ENCODE measurements around the gene PROSER3.

The PROSER3 gene

GRCh38 chr19:35740423-35741202 lies 17.4 kb upstream of the PROSER3 start:
- Histone ChIP-seq H3K27ac (ENCODE audit: low read depth, low read length, severe bottlenecking) (peak overlapping the region; percentile 89), H3K4me3 (ENCODE audit: extremely low read depth, insufficient read depth, low read length, poor library complexity, severe bottlenecking) (peak overlapping the region; percentile 56), H3K4me1 (ENCODE audit: control insufficient read depth, insufficient read depth, low read length, poor library complexity, severe bottlenecking) (peaks cover 12% of the 10 kb centered on the region), H3K36me3 (ENCODE audit: control insufficient read depth, insufficient read depth, low read length) (peaks cover 46% of the 10 kb centered on the region), H3K9me3 (ENCODE audit: control insufficient read depth, low read length) (no peaks in the 10 kb centered on the region)
- WGBS, 2 experiments (ENCODE audit: insufficient coverage in 2 of 2): 0% methylated on average over 54 to 62 of the region's 63 CpGs

GRCh38 chr19:35741203-35741515 lies 16.8 kb upstream of the PROSER3 start:
- H3K36me3 ChIP-seq (ENCODE audit: control insufficient read depth, insufficient read depth, low read length): peaks cover 42% of the 10 kb centered on the region
- peak overlapping the region; percentile 89 for H3K27ac ChIP-seq (ENCODE audit: low read depth, low read length, severe bottlenecking)
- H3K4me1 ChIP-seq (ENCODE audit: control insufficient read depth, insufficient read depth, low read length, poor library complexity, severe bottlenecking): peaks cover 13% of the 10 kb centered on the region
- no peaks in the 10 kb centered on the region for H3K9me3 ChIP-seq (ENCODE audit: control insufficient read depth, low read length)
- WGBS, 2 experiments (ENCODE audit: insufficient coverage in 2 of 2): 0 to 4% methylated on average over 4 to 5 of the region's 12 CpGs
- peak overlapping the region; percentile 56 for H3K4me3 ChIP-seq (ENCODE audit: extremely low read depth, insufficient read depth, low read length, poor library complexity, severe bottlenecking)

GRCh38 chr19:35742121-35742724 lies 15.8 kb upstream of the PROSER3 start, which contains the start of gene IGFLR1:
Gene IGFLR1, minus strand, starts transcription at chr19:35742452. Its CDS starts 1,272 bp downstream, at chr19:35741180.
- Histone ChIP-seq H3K27ac (ENCODE audit: low read depth, low read length, severe bottlenecking) (peak within 1 kb of the TSS; percentile 10), H3K36me3 (ENCODE audit: control insufficient read depth, insufficient read depth, low read length) (peaks cover 34% of the 10 kb centered on the region), H3K4me3 (ENCODE audit: extremely low read depth, insufficient read depth, low read length, poor library complexity, severe bottlenecking) (peak within 1 kb of the TSS; percentile 56), H3K4me1 (ENCODE audit: control insufficient read depth, insufficient read depth, low read length, poor library complexity, severe bottlenecking) (peaks cover 19% of the 10 kb centered on the region), H3K9me3 (ENCODE audit: control insufficient read depth, low read length) (no peaks in the 10 kb centered on the region)
- 93 to 96% methylated on average over 7 to 9 of the region's 9 CpGs for WGBS, 2 experiments (ENCODE audit: insufficient coverage in 2 of 2)

- Histone ChIP-seq H3K9me3 (ENCODE audit: control insufficient read depth, low read length) (no peaks in the 10 kb centered on the region), H3K36me3 (ENCODE audit: control insufficient read depth, insufficient read depth, low read length) (peaks cover 20% of the 10 kb centered on the region), H3K27ac (ENCODE audit: low read depth, low read length, severe bottlenecking) (no peak overlapping the region), H3K4me1 (ENCODE audit: control insufficient read depth, insufficient read depth, low read length, poor library complexity, severe bottlenecking) (peaks cover 19% of the 10 kb centered on the region), H3K4me3 (ENCODE audit: extremely low read depth, insufficient read depth, low read length, poor library complexity, severe bottlenecking) (peak overlapping the region; percentile 97)
- 93 to 95% methylated on average over 11 to 16 of the region's 19 CpGs for WGBS, 2 experiments (ENCODE audit: insufficient coverage in 2 of 2)
Measured at GRCh38 chr19:35743640-35744429, 14.1 kb upstream of the PROSER3 start.

GRCh38 chr19:35744430-35745327 lies 13.3 kb upstream of the PROSER3 start:
- Histone ChIP-seq H3K4me1 (ENCODE audit: control insufficient read depth, insufficient read depth, low read length, poor library complexity, severe bottlenecking) (peaks cover 16% of the 10 kb centered on the region), H3K36me3 (ENCODE audit: control insufficient read depth, insufficient read depth, low read length) (peaks cover 14% of the 10 kb centered on the region), H3K4me3 (ENCODE audit: extremely low read depth, insufficient read depth, low read length, poor library complexity, severe bottlenecking) (peak overlapping the region; percentile 97), H3K9me3 (ENCODE audit: control insufficient read depth, low read length) (no peaks in the 10 kb centered on the region), H3K27ac (ENCODE audit: low read depth, low read length, severe bottlenecking) (peak overlapping the region; percentile 100)
- WGBS, 2 experiments (ENCODE audit: insufficient coverage in 2 of 2): 10 to 12% methylated on average over 32 to 40 of the region's 41 CpGs

- Histone ChIP-seq H3K27ac (ENCODE audit: low read depth, low read length, severe bottlenecking) (peak within 1 kb of the TSS; percentile 100), H3K4me3 (ENCODE audit: extremely low read depth, insufficient read depth, low read length, poor library complexity, severe bottlenecking) (peak within 1 kb of the TSS; percentile 97), H3K4me1 (ENCODE audit: control insufficient read depth, insufficient read depth, low read length, poor library complexity, severe bottlenecking) (peaks cover 13% of the 10 kb centered on the region), H3K36me3 (ENCODE audit: control insufficient read depth, insufficient read depth, low read length) (peaks cover 14% of the 10 kb centered on the region), H3K9me3 (ENCODE audit: control insufficient read depth, low read length) (no peaks in the 10 kb centered on the region)
- 1 to 2% methylated on average over 29 to 31 of the region's 40 CpGs for WGBS, 2 experiments (ENCODE audit: insufficient coverage in 2 of 2)
Measured at GRCh38 chr19:35745328-35746086, 12.5 kb upstream of the PROSER3 start, which contains the start of the genes PSENEN and U2AF1L4. Gene PSENEN, plus strand, starts transcription at chr19:35745651. Its CDS starts 280 bp downstream, at chr19:35745931. Gene U2AF1L4, minus strand, starts transcription at chr19:35745418. Its CDS starts 27 bp downstream, at chr19:35745391.

GRCh38 chr19:35746087-35746462 lies 11.9 kb upstream of the PROSER3 start:
- WGBS, 2 experiments (ENCODE audit: insufficient coverage in 2 of 2): 20 to 30% methylated on average over 4 of the region's 4 CpGs
- H3K4me3 ChIP-seq (ENCODE audit: extremely low read depth, insufficient read depth, low read length, poor library complexity, severe bottlenecking): peak overlapping the region; percentile 97
- no peak overlapping the region for H3K27ac ChIP-seq (ENCODE audit: low read depth, low read length, severe bottlenecking)
- H3K36me3 ChIP-seq (ENCODE audit: control insufficient read depth, insufficient read depth, low read length): peaks cover 14% of the 10 kb centered on the region
- H3K9me3 ChIP-seq (ENCODE audit: control insufficient read depth, low read length): no peaks in the 10 kb centered on the region
- peaks cover 13% of the 10 kb centered on the region for H3K4me1 ChIP-seq (ENCODE audit: control insufficient read depth, insufficient read depth, low read length, poor library complexity, severe bottlenecking)

- no peak overlapping the region for H3K27ac ChIP-seq (ENCODE audit: low read depth, low read length, severe bottlenecking)
- WGBS, 2 experiments (ENCODE audit: insufficient coverage in 2 of 2): 93 to 99% methylated on average over 3 to 5 of the region's 5 CpGs
- peaks cover 17% of the 10 kb centered on the region for H3K36me3 ChIP-seq (ENCODE audit: control insufficient read depth, insufficient read depth, low read length)
- peak overlapping the region; percentile 97 for H3K4me3 ChIP-seq (ENCODE audit: extremely low read depth, insufficient read depth, low read length, poor library complexity, severe bottlenecking)
- peaks cover 13% of the 10 kb centered on the region for H3K4me1 ChIP-seq (ENCODE audit: control insufficient read depth, insufficient read depth, low read length, poor library complexity, severe bottlenecking)
- no peaks in the 10 kb centered on the region for H3K9me3 ChIP-seq (ENCODE audit: control insufficient read depth, low read length)
Measured at GRCh38 chr19:35746531-35746930, 11.4 kb upstream of the PROSER3 start.

GRCh38 chr19:35748106-35749020 lies 9.6 kb upstream of the PROSER3 start, which contains the start of gene LIN37:
Gene LIN37, plus strand, starts transcription at chr19:35748576. Its CDS starts 149 bp downstream, at chr19:35748725.
- 1 to 3% methylated on average over 27 to 32 of the region's 45 CpGs for WGBS, 2 experiments (ENCODE audit: insufficient coverage in 2 of 2)
- peak within 1 kb of the TSS; percentile 93 for H3K4me3 ChIP-seq (ENCODE audit: extremely low read depth, insufficient read depth, low read length, poor library complexity, severe bottlenecking)
- no peaks in the 10 kb centered on the region for H3K9me3 ChIP-seq (ENCODE audit: control insufficient read depth, low read length)
- H3K27ac ChIP-seq (ENCODE audit: low read depth, low read length, severe bottlenecking): no peak within 1 kb of the TSS
- peaks cover 30% of the 10 kb centered on the region for H3K36me3 ChIP-seq (ENCODE audit: control insufficient read depth, insufficient read depth, low read length)
- peaks cover 7% of the 10 kb centered on the region for H3K4me1 ChIP-seq (ENCODE audit: control insufficient read depth, insufficient read depth, low read length, poor library complexity, severe bottlenecking)
